Pancreas (tissue), 10 donors: Measurements from ENCODE around the gene MAD1L1. TPM values are rescaled to one million over a fixed set of nuclear protein-coding genes. Genes with fewer than 3 reads are reported as not detected.

ENCODE experiments used
- ATAC-seq, 4 donors: fragments of 200-7000 bp; cut with Tn5 transposase; one replicate each; pipeline versions ENCODE4 v1.8.0 to v1.9.1; 2020; ENCODE audit warnings: mild to moderate bottlenecking in 4 of 4, moderate library complexity in 4 of 4
- DNase-seq, 6 donors: peaks; one replicate each; pipeline ENCODE4 v3.0.0-alpha.2; 2020
- FAIRE-seq: peaks from 2 replicates; lab custom pipeline; 2012; peaks lifted over from hg19 to GRCh38; lab: Jason Lieb, UNC
- H3K27ac ChIP-seq, 4 donors: fragments of 200-600 bp; sonication (generic); 1 replicate in 3 of 4; 2 replicates in 1 of 4; pipeline versions ENCODE4 v1.5.0 to v1.8.0; 2020
- H3K27me3 ChIP-seq, 4 donors: fragments of 200-600 bp; one replicate each; pipeline ENCODE4 v1.8.0; 2021
- H3K36me3 ChIP-seq, 3 donors: fragments of 200-600 bp; sonication (generic) in 1 of 3; one replicate each; pipeline versions ENCODE4 v1.5.0 to v1.8.0; 2020 to 2021
- H3K4me1 ChIP-seq, 3 donors: fragments of 200-600 bp; one replicate each; pipeline ENCODE4 v1.8.0; 2021
- H3K4me3 ChIP-seq, 4 donors: fragments of 200-600 bp; sonication (generic) in 2 of 4; one replicate each; pipeline versions ENCODE4 v1.5.0 to v1.8.0; 2020 to 2021
- H3K9me3 ChIP-seq, 4 donors: fragments of 200-600 bp; one replicate each; pipeline ENCODE4 v1.8.0; 2021
- WGBS, 2 donors: extraction: QIAGEN DNeasy Blood & Tissue Kit; methylation state at CpG; one replicate each; pipeline ENCODE4 v1.1.7; 2013; 5-methylcytosine and 5-hydroxymethylcytosine counted together
- intact Hi-C, 3 donors: fragments of 100-400 bp; cut with DNase I; formaldehyde crosslinking; loops; one replicate each; pipeline versions ENCODE4 v1.11.1 to v1.14.2; 2022
- polyA plus RNA-seq, 2 donors: library from polyadenylated mRNA; stranded (reverse); fragments of 200-250 nt; gene quantifications; one replicate each; pipeline ENCODE4 v1.2.3, GENCODE V29; 2013
- total RNA-seq, 6 donors: library from RNA; stranded (reverse); fragmentation: NEBNext Ultra II Directional in 4 of 6; extraction: Animal tissue kit (Norgen Biotek cat#: 25700) in 4 of 6; gene quantifications; one replicate each; pipeline versions ENCODE4 v1.2.1 to v1.2.4, GENCODE V29; 2021 to 2023
- TF ChIP-seq, protein P1 (sequence below), 4 donors: fragments of 200-600 bp; sonication (generic) in 3 of 4; IDR thresholded peaks; one replicate each; pipeline versions ENCODE4 v1.5.0 to v1.8.0; 2021; ENCODE audit warnings: antibody characterized with exemption in 4 of 4
- donor health status: healthy with polysubstance abuse.
- donor health status: DM: no; HTN: no; CAD: no; lungs with moderate emphysema.
- donor health status: DM: no; HTN: no; CAD: no.
- donor health status: control.
- donor health status: control.
- donor health status: Bipolar disorder and iron deficiency.
- donor health status: DM: yes; HTN: yes; CAD: no.
- donor health status: DM: no; HTN: no; CAD: no.
- donor health status: DM: no; HTN: no; CAD: no.
- donor health status: DM: yes; HTN: yes; CAD: no.

The MAD1L1 gene
- total and polyA plus RNA-seq, 8 donors, result 9.8 to 28.2 (median 11.9) TPM

DNA sequence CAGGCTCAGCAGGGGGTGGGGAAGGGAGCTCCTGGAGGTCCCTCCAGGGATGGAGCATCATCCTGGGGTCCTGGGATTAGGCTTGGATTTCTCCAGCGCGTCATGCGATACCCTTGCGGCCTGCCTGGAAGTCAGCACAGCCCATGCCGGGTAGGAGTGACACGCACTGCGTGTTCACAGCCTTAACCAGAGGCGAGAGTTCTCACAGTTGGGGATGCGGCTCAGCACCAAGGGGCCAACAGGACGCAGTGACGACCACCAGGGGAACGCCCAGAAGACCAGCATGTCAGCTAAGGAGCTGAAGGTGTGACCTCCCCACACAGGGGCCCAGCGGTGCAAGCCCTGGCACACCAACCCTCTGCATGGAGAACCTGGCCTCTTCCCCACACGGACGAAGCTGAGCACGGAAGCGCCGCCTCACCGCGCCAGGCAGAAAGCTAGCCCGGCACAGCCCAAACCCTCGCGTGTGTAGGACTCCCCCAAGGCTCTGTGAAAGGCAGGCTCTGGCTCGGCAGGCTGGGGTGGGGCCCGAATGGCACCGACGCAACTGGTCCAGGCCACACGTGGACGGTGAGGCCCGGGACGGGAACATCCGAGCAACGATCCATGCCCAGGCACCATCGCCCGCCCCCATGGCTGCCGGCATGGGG is 364.1 kb downstream of the MAD1L1 start:
- no peaks in the 10 kb centered on the region for H3K36me3 ChIP-seq
- H3K9me3 ChIP-seq, result no peaks in the 10 kb centered on the region
- DNase-seq (peak in 1 of 6 donors; percentile 71), FAIRE-seq (no peak), ATAC-seq (no peak)
- no peaks in the 10 kb centered on the region for H3K27me3 ChIP-seq
- TF ChIP-seq, protein P1, sequence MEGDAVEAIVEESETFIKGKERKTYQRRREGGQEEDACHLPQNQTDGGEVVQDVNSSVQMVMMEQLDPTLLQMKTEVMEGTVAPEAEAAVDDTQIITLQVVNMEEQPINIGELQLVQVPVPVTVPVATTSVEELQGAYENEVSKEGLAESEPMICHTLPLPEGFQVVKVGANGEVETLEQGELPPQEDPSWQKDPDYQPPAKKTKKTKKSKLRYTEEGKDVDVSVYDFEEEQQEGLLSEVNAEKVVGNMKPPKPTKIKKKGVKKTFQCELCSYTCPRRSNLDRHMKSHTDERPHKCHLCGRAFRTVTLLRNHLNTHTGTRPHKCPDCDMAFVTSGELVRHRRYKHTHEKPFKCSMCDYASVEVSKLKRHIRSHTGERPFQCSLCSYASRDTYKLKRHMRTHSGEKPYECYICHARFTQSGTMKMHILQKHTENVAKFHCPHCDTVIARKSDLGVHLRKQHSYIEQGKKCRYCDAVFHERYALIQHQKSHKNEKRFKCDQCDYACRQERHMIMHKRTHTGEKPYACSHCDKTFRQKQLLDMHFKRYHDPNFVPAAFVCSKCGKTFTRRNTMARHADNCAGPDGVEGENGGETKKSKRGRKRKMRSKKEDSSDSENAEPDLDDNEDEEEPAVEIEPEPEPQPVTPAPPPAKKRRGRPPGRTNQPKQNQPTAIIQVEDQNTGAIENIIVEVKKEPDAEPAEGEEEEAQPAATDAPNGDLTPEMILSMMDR (IDR thresholded peaks at IDR 0.05), result no peak
- intact Hi-C loops, result no loop called here
- no peaks in the 10 kb centered on the region for H3K4me1 ChIP-seq
- H3K27ac ChIP-seq, result no peak overlapping the region
- H3K4me3 ChIP-seq, result no peak overlapping the region
- WGBS, 2 donors, result 94 to 95% methylated on average over 36 of the region's 36 CpGs

DNA sequence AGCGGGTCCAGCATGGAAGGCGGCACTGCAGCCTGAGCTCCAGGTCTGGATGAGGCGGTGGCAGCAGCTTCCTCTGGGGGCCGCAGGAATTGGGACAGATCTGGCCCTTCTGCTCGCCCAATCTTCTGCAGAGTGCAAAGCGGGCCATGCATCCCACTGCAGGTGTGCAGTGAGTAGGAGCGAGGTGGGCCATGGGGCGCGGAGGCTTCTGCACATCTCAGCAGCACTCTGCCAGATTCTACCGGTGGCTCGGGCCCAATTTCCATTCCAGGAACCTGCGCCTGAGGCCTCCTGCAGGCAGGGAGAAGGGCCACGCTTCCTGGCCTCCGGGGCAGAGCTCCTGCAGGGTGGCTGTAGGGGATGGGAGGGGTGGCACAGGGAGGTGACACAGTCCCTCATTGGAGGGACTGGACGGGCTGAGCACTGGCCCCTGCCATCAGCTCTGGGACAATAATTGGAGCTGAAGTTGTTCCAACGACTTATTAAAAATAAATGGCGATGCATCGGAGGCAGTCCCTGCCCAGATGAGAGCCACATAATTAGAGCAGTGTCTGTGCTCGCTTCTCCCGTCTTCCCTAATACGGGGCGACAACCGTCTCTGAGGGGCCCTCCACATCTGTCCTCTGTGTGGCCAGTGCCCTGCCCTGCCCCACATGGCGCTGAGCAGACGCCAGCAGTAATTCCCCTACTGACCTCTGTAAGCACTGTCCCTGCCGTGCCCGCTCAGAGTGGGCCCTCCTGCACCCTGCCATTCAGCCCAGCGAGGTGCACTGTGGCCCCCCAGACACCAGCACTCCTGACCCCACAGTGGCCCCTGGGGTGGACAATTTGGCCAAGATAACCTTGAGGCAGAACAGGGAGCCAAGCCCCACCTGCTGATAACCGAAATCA is 365.1 kb downstream of the MAD1L1 start:
- no peak overlapping the region for H3K4me3 ChIP-seq
- WGBS, 2 donors, result 92 to 97% methylated on average over 29 of the region's 29 CpGs
- no peak for ATAC-seq
- TF ChIP-seq, protein P1 (IDR thresholded peaks at IDR 0.05), result no peak
- no peak overlapping the region for H3K27ac ChIP-seq
- intact Hi-C loops, result no loop called here
- H3K9me3 ChIP-seq, result no peaks in the 10 kb centered on the region
- peak in 1 of 6 donors; percentile 43 for DNase-seq
- H3K27me3 ChIP-seq, result no peaks in the 10 kb centered on the region
- FAIRE-seq, result no peak
- no peaks in the 10 kb centered on the region for H3K36me3 ChIP-seq
- H3K4me1 ChIP-seq, result no peaks in the 10 kb centered on the region

DNA sequence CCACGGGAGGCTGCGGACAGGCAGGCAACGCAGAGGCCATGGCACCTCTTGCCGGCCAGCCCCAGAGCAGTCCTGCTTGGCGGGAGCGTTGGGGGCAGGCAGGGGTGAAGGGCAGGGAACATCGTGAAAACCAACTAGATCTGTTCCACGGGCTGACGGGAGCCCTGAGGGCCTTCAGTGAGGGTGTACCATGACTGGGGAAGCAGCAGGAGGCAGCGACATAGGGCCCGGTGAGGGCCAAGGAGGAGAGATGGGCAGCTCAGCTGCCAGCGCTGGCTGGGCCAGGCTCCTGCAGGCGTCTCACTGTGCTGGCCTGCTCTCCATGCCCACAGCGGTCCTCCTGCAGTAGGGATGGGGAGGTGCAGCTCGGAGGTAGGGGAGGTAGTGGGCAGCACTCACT is 366.1 kb downstream of the MAD1L1 start:
- H3K27ac ChIP-seq, result no peak overlapping the region
- no peaks in the 10 kb centered on the region for H3K4me1 ChIP-seq
- H3K4me3 ChIP-seq, result no peak overlapping the region
- no peaks in the 10 kb centered on the region for H3K27me3 ChIP-seq
- no peak for FAIRE-seq
- no peaks in the 10 kb centered on the region for H3K36me3 ChIP-seq
- no peaks in the 10 kb centered on the region for H3K9me3 ChIP-seq
- 88 to 90% methylated on average over 15 of the region's 15 CpGs for WGBS, 2 donors
- TF ChIP-seq, protein P1 (IDR thresholded peaks at IDR 0.05), result no peak
- no peak for ATAC-seq
- DNase-seq, result peak in 1 of 6 donors; percentile 37
- intact Hi-C loops, result no loop called here

DNA sequence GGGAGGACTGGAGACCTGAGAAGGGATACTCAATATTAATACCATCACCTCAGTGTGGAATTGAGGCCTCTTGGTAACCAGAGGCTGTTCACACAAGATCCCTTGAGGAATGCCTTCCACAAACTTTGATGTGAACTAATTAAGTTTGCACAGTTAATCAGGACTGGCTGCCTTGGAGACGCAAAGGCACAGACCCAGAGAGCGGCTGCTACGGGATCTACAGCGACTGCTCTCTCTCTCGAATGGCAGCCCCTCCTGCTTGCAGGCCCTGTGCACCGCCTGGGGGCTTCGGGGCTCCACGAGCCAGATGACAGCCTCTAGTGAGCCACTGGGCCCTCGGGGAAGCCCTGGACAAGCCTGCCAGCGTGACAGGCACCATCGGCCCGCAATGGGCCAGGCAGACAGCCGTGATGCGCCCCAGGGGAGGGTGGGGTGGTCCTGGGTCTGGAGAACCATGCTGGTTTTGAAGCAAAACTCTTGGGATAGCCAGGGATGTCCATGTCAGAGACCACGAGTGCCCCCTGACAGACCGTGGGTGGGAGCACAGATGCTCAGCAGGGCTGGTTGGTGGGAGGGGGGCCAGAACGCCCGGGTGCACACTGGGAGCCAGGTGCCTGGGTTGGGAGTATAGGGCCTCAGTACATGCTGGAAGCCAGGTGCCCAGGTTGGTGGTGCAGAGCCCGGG is 367.0 kb downstream of the MAD1L1 start:
- TF ChIP-seq, protein P1 (IDR thresholded peaks at IDR 0.05), result no peak
- FAIRE-seq (no peak), DNase-seq (peak in 1 of 6 donors; percentile 52), ATAC-seq (no peak)
- Histone ChIP-seq H3K36me3 (no peaks in the 10 kb centered on the region), H3K27ac (no peak overlapping the region), H3K4me3 (no peak overlapping the region), H3K9me3 (no peaks in the 10 kb centered on the region), H3K27me3 (no peaks in the 10 kb centered on the region), H3K4me1 (no peaks in the 10 kb centered on the region)
- intact Hi-C loops, result no loop called here
- 90% methylated on average over 19 of the region's 19 CpGs for WGBS, 2 donors
